DOHH2 (cell line): ENCODE results near the gene PPP1R14C.

Experiments
- H3F3A ChIP-seq: fragments of 200-600 bp; sonication (generic), shearing (Covaris generic); 2 replicates; pipeline ENCODE4 v1.6.0; 2016; ENCODE audit warnings: antibody characterized with exemption, mild to moderate bottlenecking; ENCODE audit not compliant: control insufficient read depth, insufficient read depth
- H3K27ac ChIP-seq: fragments of 200-600 bp; sonication (generic); 2 replicates; pipeline ENCODE4 v1.5.1; 2014; ENCODE audit warnings: low read depth, mild to moderate bottlenecking, low read length, moderate library complexity
- H3K27me3 ChIP-seq: fragments of 200-600 bp; sonication (generic); 2 replicates; pipeline ENCODE4 v1.6.1; 2014; ENCODE audit warnings: mild to moderate bottlenecking, low read length, mixed read lengths; ENCODE audit not compliant: control insufficient read depth
- H3K36me3 ChIP-seq: fragments of 200-600 bp; sonication (generic); 2 replicates; pipeline ENCODE4 v1.6.1; 2014; ENCODE audit warnings: mild to moderate bottlenecking, low read length, moderate library complexity, mixed read lengths; ENCODE audit not compliant: control insufficient read depth
- H3K4me1 ChIP-seq: fragments of 200-600 bp; sonication (generic); 2 replicates; pipeline ENCODE4 v1.6.1; 2014; ENCODE audit warnings: mild to moderate bottlenecking, low read length, mixed read lengths; ENCODE audit not compliant: control insufficient read depth
- H3K4me2 ChIP-seq: fragments of 200-600 bp; sonication (generic); 2 replicates; pipeline ENCODE4 v1.6.0; 2014; ENCODE audit warnings: mild to moderate bottlenecking, low read length, moderate library complexity
- H3K4me3 ChIP-seq: fragments of 200-600 bp; sonication (generic); 2 replicates; pipeline ENCODE4 v1.5.1; 2014; ENCODE audit warnings: mild to moderate bottlenecking, low read length, mixed read lengths
- H3K79me2 ChIP-seq: fragments of 200-600 bp; sonication (generic); 2 replicates; pipeline ENCODE4 v1.6.1; 2014; ENCODE audit warnings: mild to moderate bottlenecking, low read length, mixed read lengths; ENCODE audit not compliant: control insufficient read depth
- H3K9me2 ChIP-seq: fragments of 200-600 bp; sonication (generic); replicated peaks from 2 replicates; pipeline ENCODE4 v1.6.1; 2014; ENCODE audit warnings: mild to moderate bottlenecking, low read length, mixed read lengths; ENCODE audit not compliant: control insufficient read depth
- H3K9me3 ChIP-seq: fragments of 200-600 bp; sonication (generic); 2 replicates; pipeline ENCODE4 v1.6.1; 2014; ENCODE audit warnings: antibody characterized with exemption, low read length, mixed read lengths; ENCODE audit not compliant: control insufficient read depth, insufficient read depth
- H4K20me1 ChIP-seq: fragments of 200-600 bp; sonication (generic); 2 replicates; pipeline ENCODE4 v1.6.0; 2014; ENCODE audit warnings: low read depth, mild to moderate bottlenecking, antibody characterized with exemption, low read length, moderate library complexity; ENCODE audit not compliant: control insufficient read depth, insufficient read depth
- CTCF ChIP-seq: fragments of 200-600 bp; sonication (generic); IDR thresholded peaks from one replicate; pipeline ENCODE4 v1.5.1; 2014; ENCODE audit warnings: antibody characterized with exemption, mild to moderate bottlenecking, low read depth, low read length; ENCODE audit not compliant: poor library complexity, severe bottlenecking
- EZH2phosphoT487 ChIP-seq: fragments of 200-600 bp; sonication (generic); IDR thresholded peaks from 2 replicates; pipeline ENCODE4 v1.6.1; 2017; ENCODE audit warnings: borderline replicate concordance, mild to moderate bottlenecking, antibody characterized with exemption, low read length, moderate library complexity, mixed read lengths

PPP1R14C gene

GRCh38 chr6:150208611-150209352 lies 65.9 kb downstream of the PPP1R14C start:
- no peak overlapping the region for H3K27ac ChIP-seq
- H3K9me3 ChIP-seq = no peaks in the 10 kb centered on the region
- H3K36me3 ChIP-seq = no peaks in the 10 kb centered on the region
- H3K9me2 ChIP-seq = no peaks in the 10 kb centered on the region
- H3K27me3 ChIP-seq = no peaks in the 10 kb centered on the region
- H3K4me3 ChIP-seq = no peak overlapping the region
- TF ChIP-seq EZH2phosphoT487 = no peak
- no peak for TF ChIP-seq CTCF
- no peaks in the 10 kb centered on the region for H3K79me2 ChIP-seq
- no peak overlapping the region for H3K4me2 ChIP-seq
- no peaks in the 10 kb centered on the region for H3F3A ChIP-seq
- no peaks in the 10 kb centered on the region for H4K20me1 ChIP-seq
- peaks cover 14% of the 10 kb centered on the region for H3K4me1 ChIP-seq

GRCh38 chr6:150209415-150209814 lies 66.6 kb downstream of the PPP1R14C start:
- TF ChIP-seq CTCF (no peak), EZH2phosphoT487 (no peak)
- Histone ChIP-seq H3K9me3 (no peaks in the 10 kb centered on the region), H3F3A (no peaks in the 10 kb centered on the region), H3K9me2 (no peaks in the 10 kb centered on the region), H3K4me3 (no peak overlapping the region), H3K4me1 (peaks cover 14% of the 10 kb centered on the region), H3K4me2 (no peak overlapping the region), H3K27ac (no peak overlapping the region), H3K36me3 (no peaks in the 10 kb centered on the region), H3K79me2 (no peaks in the 10 kb centered on the region), H3K27me3 (no peaks in the 10 kb centered on the region), H4K20me1 (no peaks in the 10 kb centered on the region)

GRCh38 chr6:150211700-150212511 lies 69.1 kb downstream of the PPP1R14C start:
- H3K4me3 ChIP-seq = no peak overlapping the region
- no peak for TF ChIP-seq CTCF
- TF ChIP-seq EZH2phosphoT487 = no peak
- H3K9me3 ChIP-seq = no peaks in the 10 kb centered on the region
- no peaks in the 10 kb centered on the region for H4K20me1 ChIP-seq
- no peak overlapping the region for H3K27ac ChIP-seq
- H3K27me3 ChIP-seq = no peaks in the 10 kb centered on the region
- H3K4me2 ChIP-seq = no peak overlapping the region
- no peaks in the 10 kb centered on the region for H3F3A ChIP-seq
- H3K36me3 ChIP-seq = no peaks in the 10 kb centered on the region
- H3K4me1 ChIP-seq = peaks cover 14% of the 10 kb centered on the region
- no peaks in the 10 kb centered on the region for H3K79me2 ChIP-seq
- no peaks in the 10 kb centered on the region for H3K9me2 ChIP-seq
